Stimulated activated CD8-positive, alpha-beta memory T cell treated with anti-CD3 and anti-CD28 coated beads, Interleukin-7, amount 100 ng/mL, for 1 hour (primary cell): ENCODE measurements around the gene ALPP.
"Not testable (repeated sequence)": the region's sequence is repeated elsewhere in the genome, so short reads cannot be mapped to it uniquely, and the experiment has no call there.

Experiments used
- DNase-seq, 2 donors: peaks; one replicate each; pipeline ENCODE4 v3.0.0-alpha.2; 2020; ENCODE audit warnings: low read depth in 2 of 2

ALPP gene

DNA sequence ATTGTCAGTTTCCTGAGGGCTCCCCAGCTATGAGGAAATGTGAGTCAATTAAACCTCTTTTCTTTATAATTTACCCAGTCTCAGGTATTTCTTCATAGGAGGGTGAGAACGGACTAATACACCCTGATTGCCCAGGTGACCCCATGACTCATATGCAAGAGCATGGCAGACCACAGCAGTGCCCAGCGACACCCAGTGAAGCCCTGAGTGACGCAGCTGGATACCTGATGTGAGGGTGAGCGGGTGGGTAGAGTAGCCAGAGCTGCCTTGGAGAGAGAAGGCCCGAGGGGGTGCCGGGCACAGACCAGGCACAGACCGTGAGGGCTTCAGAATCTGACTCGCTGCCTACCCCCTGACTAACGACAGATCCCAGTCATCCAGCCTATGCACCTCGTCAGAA lies 43.5 kb downstream of the ALPP start:
- DNase-seq, result no peak

DNA sequence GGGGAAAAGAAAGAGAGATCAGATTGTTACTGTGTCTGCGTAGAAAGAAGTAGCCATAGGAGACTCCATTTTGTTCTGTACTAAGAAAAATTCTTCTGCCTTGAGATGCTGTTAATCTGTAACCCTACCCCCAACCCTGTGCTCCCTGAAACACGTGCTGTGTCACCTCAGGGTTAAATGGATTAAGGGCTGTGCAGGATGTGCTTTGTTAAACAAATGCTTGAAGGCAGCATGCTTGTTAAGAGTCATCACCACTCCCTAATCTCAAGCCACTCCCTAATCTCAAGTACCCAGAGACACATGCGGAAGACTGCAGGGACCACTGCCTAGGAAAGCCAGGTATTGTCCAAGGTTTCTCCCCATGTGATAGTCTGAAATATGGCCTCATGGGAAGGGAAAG lies 44.4 kb downstream of the ALPP start:
- not testable (repeated sequence) for DNase-seq

DNA sequence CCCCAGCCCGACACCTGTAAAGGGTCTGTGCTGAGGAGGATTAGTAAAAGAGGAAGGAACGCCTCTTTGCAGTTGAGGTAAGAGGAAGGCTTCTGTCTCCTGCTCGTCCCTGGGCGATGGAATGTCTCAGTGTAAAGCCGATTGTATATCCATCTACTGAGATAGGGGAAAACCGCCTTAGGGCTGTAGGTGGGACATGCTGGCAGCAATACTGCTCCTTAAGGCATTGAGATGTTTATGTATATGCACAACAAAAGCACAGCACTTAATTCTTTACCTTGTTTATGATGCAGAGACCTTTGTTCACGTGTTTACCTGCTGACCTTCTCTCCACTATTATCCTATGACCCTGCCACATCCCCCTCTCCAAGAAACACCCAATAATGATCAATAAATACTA lies 44.9 kb downstream of the ALPP start:
- not testable (repeated sequence) for DNase-seq

DNA sequence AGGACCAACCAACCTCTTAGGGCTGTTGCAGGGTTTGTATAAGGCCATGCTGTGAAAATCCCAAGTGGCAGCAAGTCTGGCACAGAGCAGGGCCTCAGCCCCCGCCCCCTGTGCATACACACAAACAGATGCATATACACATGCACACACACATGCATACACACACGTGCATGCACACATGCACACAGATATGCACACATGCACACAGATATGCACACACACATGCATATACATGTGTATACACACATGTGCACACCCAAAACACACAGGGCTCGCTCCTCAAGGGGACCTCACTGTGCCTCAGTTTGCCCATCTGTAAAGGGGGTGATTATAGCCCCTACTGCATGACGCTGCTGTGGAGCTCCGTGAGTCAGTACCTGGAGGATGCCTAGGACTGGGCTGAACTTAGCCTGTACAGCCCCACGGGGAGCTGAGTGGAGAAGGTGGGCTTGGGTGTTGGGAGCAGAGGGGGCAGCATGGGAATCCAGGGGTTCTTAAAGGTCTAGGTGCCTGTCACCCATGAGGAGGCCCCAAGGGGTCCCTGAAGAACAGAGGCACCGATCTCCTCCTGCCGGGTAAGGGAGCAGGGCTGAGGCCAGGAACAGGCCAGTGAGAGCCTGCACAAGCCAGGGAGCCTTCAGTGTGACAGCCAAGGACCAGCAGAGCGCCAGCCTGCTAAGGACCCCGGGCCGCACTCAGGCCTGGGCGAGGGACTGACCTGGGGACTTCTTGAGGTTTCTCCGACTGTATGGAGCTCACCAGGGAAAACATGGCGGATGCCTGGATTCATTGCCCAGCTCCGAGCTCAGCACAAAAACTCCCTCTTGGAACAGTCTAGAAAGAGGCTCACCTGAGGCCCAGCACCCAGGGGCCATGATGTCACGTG lies 53.4 kb downstream of the ALPP start:
- DNase-seq, result no peak
